Activated CD4-positive, CD25-positive, alpha-beta regulatory T cell (primary cell): ENCODE data around the gene TP53I11.

ENCODE experiments used
- DNase-seq, 4 experiments: peaks; one replicate each; lab custom pipeline; 2025; lab: John Stamatoyannopoulos, UW

TP53I11 gene

DNA sequence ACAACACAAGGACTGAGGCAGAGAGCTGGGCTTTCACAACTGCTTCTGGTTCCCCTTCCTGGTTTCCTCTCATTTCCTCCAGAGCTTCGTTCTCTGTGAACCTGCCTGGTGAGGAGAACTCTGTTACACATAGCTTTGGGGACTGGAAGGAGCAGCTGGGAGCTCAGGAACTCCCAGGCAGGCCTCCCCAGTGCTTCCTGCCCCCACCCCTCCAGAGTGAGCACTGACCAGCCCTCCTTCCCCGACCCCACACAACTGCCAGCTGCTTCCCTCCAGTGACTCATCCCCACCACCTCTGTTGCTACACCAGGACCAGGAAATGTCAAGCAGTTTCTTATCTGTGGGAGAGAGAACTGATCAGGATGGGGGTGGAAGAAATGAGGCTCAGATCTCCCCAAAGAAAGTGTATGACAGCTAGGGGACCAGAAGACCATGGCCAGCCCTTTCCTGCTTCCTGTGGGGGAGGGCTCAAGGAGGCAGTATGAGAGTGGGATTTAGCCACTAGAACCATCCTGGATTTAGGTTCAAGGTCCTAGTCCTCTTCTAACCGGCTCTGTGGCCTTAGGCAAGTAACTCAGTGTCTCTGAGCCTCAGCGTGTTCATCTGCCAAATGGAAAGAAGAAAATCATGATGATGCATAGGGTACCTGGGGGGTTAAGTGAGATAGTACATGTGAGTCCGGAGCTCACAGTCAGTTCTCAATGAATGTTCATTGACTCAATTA is 4.5 kb upstream of the TP53I11 start:
- DNase-seq, result no peak

GRCh38 chr11:44954051-44954906 is 3.6 kb upstream of the TP53I11 start:
- DNase-seq, result no peak

GRCh38 chr11:44952500-44953260 is 2.0 kb upstream of the TP53I11 start:
- DNase-seq, result no peak

DNA sequence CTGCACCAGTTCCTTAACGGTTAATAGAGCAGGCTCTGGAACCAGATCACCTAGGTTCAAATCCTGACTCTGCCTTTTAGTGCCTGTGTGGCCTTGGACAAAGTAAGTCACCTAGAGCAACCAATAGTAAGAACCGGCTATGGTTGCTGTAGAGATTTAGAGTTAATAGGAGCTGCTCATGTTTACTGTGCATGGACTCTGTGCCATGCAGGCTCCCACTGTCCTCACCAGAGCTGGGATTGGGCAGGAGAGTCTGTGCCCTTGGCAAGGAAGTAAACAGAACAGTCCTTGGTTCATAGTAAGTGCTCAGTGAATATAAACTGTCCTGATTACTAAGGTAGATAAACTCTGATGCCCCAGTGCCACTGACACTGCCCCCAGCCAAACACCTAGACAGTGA is 1.4 kb upstream of the TP53I11 start:
- no peak for DNase-seq

GRCh38 chr11:44950031-44950624 is 555 bp downstream of the TP53I11 start:
- DNase-seq, result peak in 1 of 4 experiments; percentile 9

DNA sequence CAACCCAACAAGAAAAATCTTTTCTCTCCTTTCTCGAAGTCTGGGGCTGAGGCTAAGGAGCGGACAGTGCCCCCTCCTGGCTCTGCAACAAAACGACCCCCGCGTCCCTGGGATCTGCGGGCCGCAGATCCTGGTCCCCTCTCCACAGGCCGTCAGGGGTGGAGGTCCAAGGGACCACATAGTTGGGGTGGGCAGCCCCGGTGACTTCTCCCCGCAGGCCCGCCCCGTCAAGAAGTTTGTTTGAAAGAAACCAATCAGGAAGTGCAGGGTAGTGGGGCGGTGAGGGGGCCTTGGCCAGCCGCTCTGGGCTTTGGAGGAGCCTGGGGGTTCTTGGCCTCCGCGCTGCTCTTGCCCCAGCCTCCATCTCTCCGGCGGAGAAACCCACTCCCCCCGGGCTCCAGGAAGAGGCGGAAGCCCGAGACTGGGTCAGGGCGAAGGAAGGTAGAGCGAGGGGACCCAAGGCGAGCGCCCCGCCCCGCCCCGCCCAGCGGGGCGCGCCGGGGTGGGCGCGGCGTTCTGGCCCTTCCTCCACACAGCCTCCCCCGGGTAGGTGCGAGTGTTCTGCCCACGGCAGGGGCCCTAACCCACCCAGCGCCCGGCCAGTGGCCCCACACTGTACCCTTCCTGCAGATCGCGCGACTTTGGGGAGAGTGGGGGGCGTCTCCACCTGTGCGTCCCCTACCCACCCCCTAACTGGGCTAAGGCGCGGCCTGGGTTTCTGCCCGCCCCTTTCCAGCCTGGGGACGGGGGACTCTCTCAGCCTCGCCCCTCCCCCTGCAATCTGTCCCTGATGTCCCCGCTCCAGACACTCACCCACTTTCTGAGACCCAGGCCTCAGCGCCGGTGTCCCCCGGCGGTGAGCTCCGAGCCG is 1.3 kb downstream of the TP53I11 start:
- no peak for DNase-seq

GRCh38 chr11:44948155-44948554 is 2.5 kb downstream of the TP53I11 start:
- no peak for DNase-seq

DNA sequence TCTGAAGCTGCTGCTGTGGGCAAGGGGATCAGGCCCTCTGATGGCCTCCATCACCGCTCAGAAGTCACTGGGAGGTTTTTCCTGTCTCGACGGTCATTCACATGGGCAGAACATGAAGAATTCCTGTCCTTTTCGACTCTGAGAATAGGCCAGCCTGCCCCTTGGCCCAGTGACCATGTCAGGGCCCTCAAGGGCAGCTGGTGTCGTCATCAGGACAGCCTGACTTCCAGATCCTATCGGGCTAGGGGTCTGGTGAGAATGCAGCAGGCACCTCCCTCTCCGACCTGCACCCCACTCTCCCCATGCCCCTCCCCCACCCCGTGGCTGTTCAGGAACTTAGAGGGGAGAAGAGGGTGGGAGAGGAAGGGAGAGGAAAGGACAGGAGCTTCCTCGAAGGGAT is 3.6 kb downstream of the TP53I11 start:
- no peak for DNase-seq

GRCh38 chr11:44946263-44946662 is 4.4 kb downstream of the TP53I11 start:
- DNase-seq, result no peak

- no peak for DNase-seq
These were observed 5.0 kb downstream of the TP53I11 start for GRCh38 chr11:44945666-44946065.

- no peak for DNase-seq
These were observed 5.8 kb downstream of the TP53I11 start for GRCh38 chr11:44944853-44945235.

DNA sequence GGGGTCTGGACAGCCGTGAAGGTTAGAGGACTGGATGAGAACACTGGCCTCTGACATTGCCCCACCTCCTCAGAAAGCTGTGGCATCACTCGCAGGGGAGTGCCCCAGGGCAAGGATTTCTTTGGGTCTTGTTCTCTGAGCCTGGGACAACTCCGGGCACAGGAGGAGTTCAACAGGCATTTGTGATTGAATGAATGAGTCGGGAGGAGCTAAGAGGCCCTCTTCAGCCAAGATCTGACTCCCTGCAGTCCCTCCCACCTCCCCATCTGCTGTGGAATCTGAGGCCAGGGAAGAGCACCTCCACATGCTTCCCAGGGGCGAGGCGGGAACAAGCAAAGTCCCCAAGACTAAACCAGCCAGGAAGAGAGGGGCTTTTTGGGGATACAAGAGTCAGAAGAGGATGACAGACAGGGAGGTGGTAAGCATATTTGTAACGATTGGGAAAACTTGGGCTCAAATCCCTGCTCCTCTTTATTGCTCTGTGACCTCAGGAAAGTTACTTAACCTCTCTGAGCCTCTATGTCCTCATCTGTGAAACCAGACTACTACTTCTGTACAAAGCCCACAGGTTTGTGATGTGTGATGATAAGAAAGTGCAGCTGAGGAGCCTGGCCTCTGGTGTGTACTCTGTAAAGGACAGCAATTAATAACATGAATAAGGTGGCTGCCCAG is 6.4 kb downstream of the TP53I11 start:
- DNase-seq, result no peak

GRCh38 chr11:44943696-44944095 is 7.0 kb downstream of the TP53I11 start:
- no peak for DNase-seq

GRCh38 chr11:44943118-44943517 is 7.6 kb downstream of the TP53I11 start:
- no peak for DNase-seq

DNA sequence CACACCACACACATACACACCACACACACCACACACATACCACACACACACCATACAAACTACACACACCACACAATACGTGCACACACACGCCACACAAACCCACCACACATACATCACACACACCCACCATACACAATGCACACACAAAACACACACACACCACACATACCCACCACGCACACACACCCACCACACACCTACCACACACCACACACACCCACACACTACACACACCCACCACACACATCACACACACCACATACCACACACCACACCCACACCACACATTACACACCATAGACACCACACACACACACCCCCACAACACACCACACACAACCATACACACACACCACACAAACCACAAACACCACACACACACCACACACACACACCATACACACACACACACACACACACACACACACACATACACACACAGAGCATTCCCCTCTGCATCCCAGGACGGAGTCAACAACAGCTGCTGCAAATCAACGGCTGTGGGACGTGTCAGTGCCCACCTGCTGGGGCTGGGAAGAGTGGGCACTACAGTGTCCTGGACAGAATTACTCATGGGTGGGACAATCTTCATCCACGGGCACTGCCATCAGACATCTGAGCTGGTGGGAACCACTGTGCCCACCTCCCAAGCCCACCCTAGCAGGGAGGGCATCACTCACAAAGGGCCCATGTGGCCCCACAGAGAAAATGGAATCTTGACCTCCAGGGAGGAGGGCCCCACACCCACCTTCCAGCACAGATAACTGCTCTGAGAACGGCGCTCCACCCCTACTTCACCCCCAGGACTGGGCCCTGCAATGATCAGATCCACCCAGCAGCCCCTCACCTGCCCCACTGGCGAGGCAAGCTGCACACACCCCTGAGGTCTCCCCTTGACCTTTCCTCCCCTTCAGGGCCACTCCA is 8.4 kb downstream of the TP53I11 start:
- no peak for DNase-seq

GRCh38 chr11:44941259-44942021 is 9.2 kb downstream of the TP53I11 start:
- DNase-seq, result no peak

DNA sequence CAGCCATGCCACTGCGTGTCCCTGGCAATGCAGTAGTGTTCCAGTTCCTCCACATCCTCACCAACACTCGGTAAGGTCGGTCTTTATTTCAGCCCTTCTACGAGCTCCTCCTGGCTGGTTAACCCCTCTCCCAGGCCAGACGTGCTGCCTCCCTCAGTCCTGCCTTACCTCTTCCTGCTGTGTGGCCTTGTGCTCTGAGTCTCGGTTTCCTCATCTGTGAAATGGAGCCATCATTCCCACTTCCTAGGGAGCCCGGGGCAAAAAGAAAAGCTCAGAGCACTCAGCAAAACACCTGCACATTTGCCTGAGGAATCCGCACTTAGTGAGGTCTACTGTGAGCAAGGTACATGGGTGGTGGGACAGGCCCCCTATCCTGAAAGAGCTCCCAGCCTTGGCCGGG is 9.8 kb downstream of the TP53I11 start:
- no peak for DNase-seq

GRCh38 chr11:44940404-44940803 is 10.3 kb downstream of the TP53I11 start:
- DNase-seq, result no peak
